Nephron progenitor cell (in vitro differentiated cells): ENCODE results near the gene KMT2E.
A peak's percentile ranks its signal among the peaks of the same experiment; 100 is the strongest.

Experiments used
- DNase-seq: peaks from one replicate; pipeline ENCODE4 v3.0.0; 2021
- H3K27ac Mint-ChIP-seq: 2 replicates; pipeline ENCODE4 v1.8.0; 2021; ENCODE audit warnings: mild to moderate bottlenecking, moderate library complexity, mixed read lengths
- H3K27me3 Mint-ChIP-seq: 2 replicates; pipeline ENCODE4 v1.8.0; 2021; ENCODE audit warnings: mild to moderate bottlenecking, low read depth, mixed read lengths; ENCODE audit not compliant: poor library complexity
- H3K36me3 Mint-ChIP-seq: 2 replicates; pipeline ENCODE4 v1.8.0; 2021; ENCODE audit warnings: low read depth, mixed read lengths
- H3K4me1 Mint-ChIP-seq: 2 replicates; pipeline ENCODE4 v1.8.0; 2021; ENCODE audit warnings: mixed read lengths
- H3K4me3 Mint-ChIP-seq: 2 replicates; pipeline ENCODE4 v1.8.0; 2021; ENCODE audit warnings: mild to moderate bottlenecking, moderate library complexity, mixed read lengths
- H3K9me3 Mint-ChIP-seq: 2 replicates; pipeline ENCODE4 v1.8.0; 2021; ENCODE audit warnings: mild to moderate bottlenecking, moderate library complexity, mixed read lengths
- CTCF ChIP-seq: fragments of 200-600 bp; sonication (generic); IDR thresholded peaks from 2 replicates; pipeline ENCODE4 v1.5.0; 2021; ENCODE audit warnings: antibody characterized with exemption

The KMT2E gene

GRCh38 chr7:105127179-105127578 lies 113.2 kb downstream of the KMT2E start:
- DNase-seq: no peak
- H3K4me3 Mint-ChIP-seq: no peak overlapping the region
- H3K9me3 Mint-ChIP-seq: no peaks in the 10 kb centered on the region
- no peaks in the 10 kb centered on the region for H3K27me3 Mint-ChIP-seq
- no peak overlapping the region for H3K27ac Mint-ChIP-seq
- TF ChIP-seq CTCF: no peak
- peaks cover 21% of the 10 kb centered on the region for H3K4me1 Mint-ChIP-seq
- peaks cover 61% of the 10 kb centered on the region for H3K36me3 Mint-ChIP-seq

- peaks cover 73% of the 10 kb centered on the region for H3K36me3 Mint-ChIP-seq
Observed at GRCh38 chr7:105130048-105130447, 116.0 kb downstream of the KMT2E start.

GRCh38 chr7:105130580-105130979 lies 116.6 kb downstream of the KMT2E start:
- peaks cover 53% of the 10 kb centered on the region for H3K4me1 Mint-ChIP-seq
- H3K9me3 Mint-ChIP-seq: no peaks in the 10 kb centered on the region
- H3K27ac Mint-ChIP-seq: peak overlapping the region; percentile 78
- no peak overlapping the region for H3K4me3 Mint-ChIP-seq
- no peak for TF ChIP-seq CTCF
- peaks cover 70% of the 10 kb centered on the region for H3K36me3 Mint-ChIP-seq
- no peak for DNase-seq
- H3K27me3 Mint-ChIP-seq: peaks cover 2% of the 10 kb centered on the region

More at GRCh38 chr7:105130048-105130447, 116.0 kb downstream of the KMT2E start:
- Mint-ChIP-seq H3K27me3 (peaks cover 2% of the 10 kb centered on the region), H3K4me3 (no peak overlapping the region), H3K9me3 (no peaks in the 10 kb centered on the region), H3K27ac (peak overlapping the region; percentile 36), H3K4me1 (peaks cover 50% of the 10 kb centered on the region)
- no peak for TF ChIP-seq CTCF
- no peak for DNase-seq

GRCh38 chr7:105131033-105131656 lies 117.1 kb downstream of the KMT2E start:
- H3K27me3 Mint-ChIP-seq: peaks cover 2% of the 10 kb centered on the region
- peak; percentile 32 for DNase-seq
- H3K36me3 Mint-ChIP-seq: peaks cover 65% of the 10 kb centered on the region
- H3K9me3 Mint-ChIP-seq: no peaks in the 10 kb centered on the region
- peaks cover 53% of the 10 kb centered on the region for H3K4me1 Mint-ChIP-seq
- no peak for TF ChIP-seq CTCF
- H3K4me3 Mint-ChIP-seq: peak overlapping the region; percentile 27
- H3K27ac Mint-ChIP-seq: peak overlapping the region; percentile 97

GRCh38 chr7:105131890-105132289 lies 117.9 kb downstream of the KMT2E start:
- no peak for DNase-seq
- Mint-ChIP-seq H3K27me3 (peaks cover 2% of the 10 kb centered on the region), H3K27ac (peak overlapping the region; percentile 95), H3K9me3 (no peaks in the 10 kb centered on the region), H3K4me3 (peak overlapping the region; percentile 31), H3K4me1 (peaks cover 58% of the 10 kb centered on the region), H3K36me3 (peaks cover 67% of the 10 kb centered on the region)
- no peak for TF ChIP-seq CTCF

- Mint-ChIP-seq H3K4me3 (no peak overlapping the region), H3K27me3 (peaks cover 2% of the 10 kb centered on the region), H3K4me1 (peaks cover 60% of the 10 kb centered on the region), H3K9me3 (no peaks in the 10 kb centered on the region), H3K27ac (peak overlapping the region; percentile 95), H3K36me3 (peaks cover 70% of the 10 kb centered on the region)
- TF ChIP-seq CTCF: no peak
- DNase-seq: no peak
Observed at GRCh38 chr7:105132335-105132734, 118.3 kb downstream of the KMT2E start.
